Cardiac muscle cell (in vitro differentiated cells and primary cell): ENCODE results near the gene PLXNA2. TPM values are rescaled to one million over a fixed set of nuclear protein-coding genes. Genes with fewer than 3 reads are reported as not detected.

Experiments
- DNase-seq, 2 donors: peaks; one replicate each; pipeline versions ENCODE4 v3.0.0 to v3.0.0-alpha.2; 2010 to 2017; ENCODE audit warnings: low read depth in 1 of 2, low spot score in 1 of 2
- H3K27ac ChIP-seq: fragments of 200-600 bp; sonication (generic); 2 replicates; pipeline ENCODE4 v1.5.1; 2016
- H3K27me3 ChIP-seq: fragments of 200-600 bp; sonication (generic); 2 replicates; pipeline ENCODE4 v1.6.0; 2016; ENCODE audit warnings: control low read depth
- H3K36me3 ChIP-seq: fragments of 200-600 bp; sonication (generic); 2 replicates; pipeline ENCODE4 v1.5.1; 2016; ENCODE audit warnings: control low read depth
- H3K4me1 ChIP-seq: fragments of 200-600 bp; sonication (generic); 2 replicates; pipeline ENCODE4 v1.8.1; 2017; ENCODE audit warnings: low read depth, mild to moderate bottlenecking, mixed run types
- H3K4me3 ChIP-seq: fragments of 200-600 bp; sonication (generic); 2 replicates; pipeline ENCODE4 v1.5.1; 2016; ENCODE audit warnings: mild to moderate bottlenecking
- H3K9me3 ChIP-seq: fragments of 200-600 bp; sonication (generic); 2 replicates; pipeline ENCODE4 v1.5.1; 2017; ENCODE audit warnings: low read depth, mild to moderate bottlenecking, control low read depth
- polyA plus RNA-seq: library from polyadenylated mRNA; unstranded; fragments of >200 nt; fragmentation: Nextera tagmentation; extraction: Ambion mirVana; gene quantifications from 2 replicates; pipeline ENCODE4 v1.2.1, GENCODE V29; 2016
- total RNA-seq: library from RNA; depleted of rRNA; stranded (reverse); fragments of >200 nt; gene quantifications from 2 replicates; pipeline ENCODE4 v1.2.3, GENCODE V29; 2016
- TF ChIP-seq, protein P1 (sequence below): IDR thresholded peaks from 2 replicates; pipeline ENCODE4 v1.5.1; 2012; ENCODE audit warnings: low read depth, mild to moderate bottlenecking, low read length

PLXNA2 gene
- total and polyA plus RNA-seq, 2 experiments from 2014 or later: 23.2 to 55.3 TPM

DNA sequence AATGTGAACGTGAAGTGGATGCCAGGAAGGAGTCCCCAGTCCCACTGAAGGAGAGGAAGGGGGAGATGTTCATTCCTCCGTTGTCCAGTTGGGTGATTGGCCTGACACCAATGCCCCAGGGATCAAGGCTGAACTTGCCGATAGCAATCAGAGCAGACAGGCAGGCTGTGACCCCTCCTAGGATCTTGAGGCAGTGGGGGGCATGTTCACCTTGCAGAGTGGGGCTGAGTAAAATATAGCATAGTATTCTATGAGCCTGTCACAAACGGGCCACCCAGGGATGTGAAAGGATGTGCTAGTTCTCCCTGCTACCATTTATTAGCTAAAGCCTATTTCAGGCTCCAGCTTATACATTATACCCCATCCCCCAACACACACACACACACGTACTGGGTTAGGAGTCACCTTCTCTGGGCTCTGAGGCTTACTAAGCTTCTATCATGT, 252.6 kb downstream of the PLXNA2 start:
- TF ChIP-seq, protein P1, sequence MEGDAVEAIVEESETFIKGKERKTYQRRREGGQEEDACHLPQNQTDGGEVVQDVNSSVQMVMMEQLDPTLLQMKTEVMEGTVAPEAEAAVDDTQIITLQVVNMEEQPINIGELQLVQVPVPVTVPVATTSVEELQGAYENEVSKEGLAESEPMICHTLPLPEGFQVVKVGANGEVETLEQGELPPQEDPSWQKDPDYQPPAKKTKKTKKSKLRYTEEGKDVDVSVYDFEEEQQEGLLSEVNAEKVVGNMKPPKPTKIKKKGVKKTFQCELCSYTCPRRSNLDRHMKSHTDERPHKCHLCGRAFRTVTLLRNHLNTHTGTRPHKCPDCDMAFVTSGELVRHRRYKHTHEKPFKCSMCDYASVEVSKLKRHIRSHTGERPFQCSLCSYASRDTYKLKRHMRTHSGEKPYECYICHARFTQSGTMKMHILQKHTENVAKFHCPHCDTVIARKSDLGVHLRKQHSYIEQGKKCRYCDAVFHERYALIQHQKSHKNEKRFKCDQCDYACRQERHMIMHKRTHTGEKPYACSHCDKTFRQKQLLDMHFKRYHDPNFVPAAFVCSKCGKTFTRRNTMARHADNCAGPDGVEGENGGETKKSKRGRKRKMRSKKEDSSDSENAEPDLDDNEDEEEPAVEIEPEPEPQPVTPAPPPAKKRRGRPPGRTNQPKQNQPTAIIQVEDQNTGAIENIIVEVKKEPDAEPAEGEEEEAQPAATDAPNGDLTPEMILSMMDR: no peak
- H3K36me3 ChIP-seq: no peaks in the 10 kb centered on the region
- H3K9me3 ChIP-seq: no peaks in the 10 kb centered on the region
- peaks cover 5% of the 10 kb centered on the region for H3K27me3 ChIP-seq
- no peak overlapping the region for H3K27ac ChIP-seq
- H3K4me3 ChIP-seq: no peak overlapping the region
- DNase-seq: no peak
- H3K4me1 ChIP-seq: no peaks in the 10 kb centered on the region

DNA sequence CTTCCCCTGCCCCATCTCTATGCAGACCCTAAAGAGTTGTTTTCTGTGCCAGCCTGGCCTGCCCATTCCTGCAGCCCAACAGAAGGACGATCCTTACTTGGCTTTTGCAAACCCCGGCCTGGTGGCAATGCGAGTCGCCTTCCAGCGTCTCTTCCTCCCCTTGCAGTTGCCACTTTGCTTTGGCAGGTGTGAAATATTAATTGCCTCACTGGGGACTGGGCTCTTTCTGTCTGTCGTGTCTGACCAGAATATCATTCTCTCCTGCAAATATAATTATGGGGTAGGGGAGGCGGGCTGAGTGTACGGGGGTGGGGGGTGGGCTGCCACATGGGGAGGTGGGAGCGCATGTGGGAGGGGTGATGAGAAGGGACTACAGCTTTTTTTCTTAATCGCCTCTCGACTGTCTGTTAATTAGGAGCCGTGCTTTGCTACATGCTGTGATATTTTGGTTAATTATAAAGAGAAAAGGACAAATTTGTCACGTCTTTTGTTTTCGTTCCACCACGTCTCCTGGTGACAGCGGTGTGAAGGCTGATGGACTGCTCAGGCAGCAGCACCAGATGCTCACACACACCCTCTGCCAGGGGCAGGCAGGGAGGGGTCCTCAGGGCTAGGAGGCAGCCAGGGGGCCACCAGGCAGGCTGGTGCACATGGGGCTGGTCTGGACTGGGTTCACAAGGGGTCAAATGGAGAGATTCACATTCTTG, 253.2 kb downstream of the PLXNA2 start:
- no peaks in the 10 kb centered on the region for H3K4me1 ChIP-seq
- H3K27ac ChIP-seq: no peak overlapping the region
- DNase-seq: no peak
- H3K27me3 ChIP-seq: peaks cover 5% of the 10 kb centered on the region
- TF ChIP-seq, protein P1: no peak
- H3K36me3 ChIP-seq: no peaks in the 10 kb centered on the region
- no peak overlapping the region for H3K4me3 ChIP-seq
- no peaks in the 10 kb centered on the region for H3K9me3 ChIP-seq

DNA sequence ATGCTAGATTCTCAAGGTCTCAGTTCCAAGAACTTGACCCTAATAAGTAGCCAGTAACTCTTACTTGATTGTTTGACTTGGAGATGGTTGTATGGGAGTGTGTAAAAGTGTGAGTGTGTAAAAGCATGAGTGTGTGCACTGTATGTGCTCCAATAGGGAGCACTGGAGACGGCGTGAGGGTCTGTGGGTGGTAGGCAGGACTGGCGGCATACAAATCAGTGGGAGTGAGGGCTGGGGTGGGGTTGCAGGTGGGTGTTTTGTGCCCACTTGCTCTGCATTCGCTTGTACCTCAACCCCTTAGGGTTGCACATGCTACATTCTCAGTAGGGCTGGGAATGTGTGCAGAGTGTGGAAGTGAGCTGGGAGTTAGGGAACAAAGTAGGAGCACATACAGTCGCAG, 253.7 kb downstream of the PLXNA2 start:
- Histone ChIP-seq H3K27me3 (peaks cover 4% of the 10 kb centered on the region), H3K4me1 (no peaks in the 10 kb centered on the region), H3K36me3 (no peaks in the 10 kb centered on the region), H3K4me3 (no peak overlapping the region), H3K27ac (no peak overlapping the region), H3K9me3 (no peaks in the 10 kb centered on the region)
- no peak for DNase-seq
- TF ChIP-seq, protein P1: no peak

DNA sequence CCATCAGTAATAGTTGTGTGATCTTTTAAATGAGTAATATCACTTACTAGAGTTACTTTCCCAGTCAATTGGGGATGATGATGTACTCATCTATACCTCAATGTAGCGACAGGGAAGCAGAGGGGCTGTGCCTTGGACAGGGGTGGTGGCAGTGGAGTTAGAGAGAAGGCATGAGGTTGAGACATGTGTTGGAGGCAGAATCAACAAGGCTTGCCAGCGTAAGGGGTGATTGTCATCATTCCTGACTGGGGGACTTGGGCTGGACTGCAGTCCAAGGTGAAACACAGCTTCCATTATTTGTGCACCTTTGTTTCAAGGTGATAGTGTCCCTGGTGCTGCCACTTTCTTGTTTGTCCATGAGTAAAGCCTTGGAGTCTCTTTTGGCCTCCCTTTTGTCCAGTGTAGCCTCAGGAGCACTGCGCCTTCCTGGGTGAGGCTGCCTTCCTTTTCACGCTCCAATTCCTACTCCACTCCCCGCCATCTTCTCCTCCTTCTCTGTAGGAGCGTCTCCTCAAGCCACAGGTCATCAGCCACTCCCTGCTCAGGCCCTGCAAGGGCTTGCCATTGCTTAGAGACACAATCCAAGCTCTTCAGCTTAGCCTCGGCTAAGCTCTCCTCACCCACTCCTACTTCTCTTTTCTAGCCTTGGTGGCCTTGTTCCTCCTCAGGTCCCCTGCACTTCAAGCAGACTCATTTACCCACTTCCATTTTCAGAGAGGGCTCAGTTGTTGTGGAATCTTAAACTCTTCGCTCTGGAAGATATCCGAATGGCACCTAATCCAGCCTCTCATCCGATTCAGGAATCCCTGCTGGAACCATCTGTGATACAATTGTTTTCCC, 255.6 kb downstream of the PLXNA2 start:
- H3K4me3 ChIP-seq: no peak overlapping the region
- H3K9me3 ChIP-seq: no peaks in the 10 kb centered on the region
- no peaks in the 10 kb centered on the region for H3K36me3 ChIP-seq
- no peaks in the 10 kb centered on the region for H3K4me1 ChIP-seq
- DNase-seq: no peak
- no peak overlapping the region for H3K27ac ChIP-seq
- TF ChIP-seq, protein P1: no peak
- H3K27me3 ChIP-seq: peaks cover 3% of the 10 kb centered on the region

DNA sequence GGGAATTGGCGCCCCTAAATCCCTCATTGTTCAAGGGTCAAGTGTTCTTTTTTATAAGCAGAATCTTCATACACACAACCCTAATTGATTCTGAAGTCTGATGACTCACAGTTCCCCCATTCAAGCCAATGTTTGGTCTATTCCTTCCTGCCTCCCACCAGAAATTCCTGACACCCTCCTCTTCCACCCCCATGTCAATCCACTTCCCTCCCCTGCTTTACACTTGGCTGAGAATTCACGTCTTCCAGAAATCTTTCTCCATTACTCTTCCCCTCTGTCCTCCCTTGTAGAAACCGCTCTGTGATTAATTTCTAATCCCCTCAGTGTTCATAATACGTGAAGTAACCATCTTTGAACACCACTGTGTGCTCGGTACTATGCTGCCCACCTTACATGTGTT, 257.0 kb downstream of the PLXNA2 start:
- Histone ChIP-seq H3K9me3 (no peaks in the 10 kb centered on the region), H3K36me3 (no peaks in the 10 kb centered on the region), H3K27ac (no peak overlapping the region), H3K4me3 (no peak overlapping the region), H3K27me3 (peaks cover 3% of the 10 kb centered on the region), H3K4me1 (no peaks in the 10 kb centered on the region)
- TF ChIP-seq, protein P1: no peak
- peak in 1 of 2 donors; percentile 28 for DNase-seq
